ENCODE results near the gene KRT25. TPM values are rescaled to one million over a fixed set of nuclear protein-coding genes. Genes with fewer than 3 reads are reported as not detected.

The KRT25 gene
- total and polyA plus RNA-seq, 2 of the 4 experiments (the other 2 are of a cell fraction): not detected

DNA sequence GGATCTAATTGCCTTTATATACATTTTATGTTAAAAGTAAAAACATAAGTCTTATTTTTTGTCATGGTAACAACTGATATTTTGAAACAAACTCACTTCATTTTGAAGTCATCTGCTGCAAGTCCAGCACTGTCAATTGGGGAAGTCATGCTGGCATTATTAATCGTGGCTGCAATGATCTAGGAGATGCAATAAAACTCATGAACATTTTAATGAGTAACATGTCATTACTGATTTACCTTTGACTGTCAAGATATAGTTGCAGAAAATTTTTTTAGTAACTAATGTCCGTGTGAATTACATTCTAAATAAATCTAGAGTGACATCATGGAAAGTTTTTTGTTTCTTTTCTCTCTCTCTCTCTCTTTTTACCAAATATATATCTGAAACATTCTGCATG, 34.2 kb downstream of the KRT25 start:
- no peak overlapping the region for H3K23ac ChIP-seq (ENCODE audit: low read depth, low read length)
- no peak overlapping the region for H3K27ac ChIP-seq (ENCODE audit: insufficient read depth, low read length)
- in situ Hi-C loops (cut with MboI; ENCODE audit: low sequenced_read_pairs): no loop called here
- H3K79me1 ChIP-seq (ENCODE audit: low read depth in 1 of 2, low read length in 2 of 2): no peaks in the 10 kb centered on the region
- H4K91ac ChIP-seq (ENCODE audit: insufficient read depth, low read depth, low read length): no peak overlapping the region
- intact Hi-C loops (cut with micrococcal nuclease): no loop called here
- no peak overlapping the region for H3K56ac ChIP-seq (ENCODE audit: extremely low read depth, insufficient read depth, low read length)
- no peak overlapping the region for H2BK20ac ChIP-seq (ENCODE audit: low read depth, low read length)
- no peak overlapping the region for H3K14ac ChIP-seq (replicated peaks; ENCODE audit: low read depth, low read length)
- dilution Hi-C loops (cut with HindIII; ENCODE audit: low sequenced_read_pairs, unreplicated experiment): no loop called here
- no peak overlapping the region for H3K18ac ChIP-seq (ENCODE audit: low read depth, low read length)
- ChIA-PET CTCF (no interaction called here), POLR2A (ENCODE audit: unreplicated experiment) (no interaction called here)
- H2AFZ ChIP-seq (replicated peaks; ENCODE audit: low read length, poor library complexity): no peak overlapping the region
- no peaks in the 10 kb centered on the region for H3K4me1 ChIP-seq (ENCODE audit: control insufficient read depth, insufficient read depth, low read length)
- no peak overlapping the region for H4K5ac ChIP-seq (ENCODE audit: low read depth, low read length)
- H2BK15ac ChIP-seq (ENCODE audit: low read depth, low read length): no peak overlapping the region
- BruUV-seq (replicated peaks): no TSS peak
- H3K4ac ChIP-seq (ENCODE audit: low read depth, low read length): no peak overlapping the region
- TF ChIP-seq RAD21 (IDR thresholded peaks at IDR 0.05; ENCODE audit: low read length): no peak
- TF ChIP-seq SMC3 (IDR thresholded peaks at IDR 0.05; ENCODE audit: low read depth, low read length): no peak
- TF ChIP-seq BHLHE40 (IDR thresholded peaks at IDR 0.05; ENCODE audit: low read depth, low read length): no peak
- TF ChIP-seq RCOR1 (IDR thresholded peaks at IDR 0.05; ENCODE audit: insufficient replicate concordance, low read length): no peak
- TF ChIP-seq MAZ (IDR thresholded peaks at IDR 0.05; ENCODE audit: borderline replicate concordance, low read depth, low read length): no peak
- TF ChIP-seq MAFK (IDR thresholded peaks at IDR 0.05; ENCODE audit: low read depth, low read length): no peak
- no peak for TF ChIP-seq NFE2L2 (IDR thresholded peaks at IDR 0.05; ENCODE audit: low read depth, low read length)
- TF ChIP-seq, protein P1, sequence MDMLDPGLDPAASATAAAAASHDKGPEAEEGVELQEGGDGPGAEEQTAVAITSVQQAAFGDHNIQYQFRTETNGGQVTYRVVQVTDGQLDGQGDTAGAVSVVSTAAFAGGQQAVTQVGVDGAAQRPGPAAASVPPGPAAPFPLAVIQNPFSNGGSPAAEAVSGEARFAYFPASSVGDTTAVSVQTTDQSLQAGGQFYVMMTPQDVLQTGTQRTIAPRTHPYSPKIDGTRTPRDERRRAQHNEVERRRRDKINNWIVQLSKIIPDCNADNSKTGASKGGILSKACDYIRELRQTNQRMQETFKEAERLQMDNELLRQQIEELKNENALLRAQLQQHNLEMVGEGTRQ (IDR thresholded peaks at IDR 0.05; ENCODE audit: low read depth, low read length): no peak
- no peak for TF ChIP-seq FOS (IDR thresholded peaks at IDR 0.05; ENCODE audit: low read depth, low read length)
- no peak for TF ChIP-seq RFX5 (IDR thresholded peaks at IDR 0.05; ENCODE audit: low read depth, low read length)
- TF ChIP-seq, protein P2, sequence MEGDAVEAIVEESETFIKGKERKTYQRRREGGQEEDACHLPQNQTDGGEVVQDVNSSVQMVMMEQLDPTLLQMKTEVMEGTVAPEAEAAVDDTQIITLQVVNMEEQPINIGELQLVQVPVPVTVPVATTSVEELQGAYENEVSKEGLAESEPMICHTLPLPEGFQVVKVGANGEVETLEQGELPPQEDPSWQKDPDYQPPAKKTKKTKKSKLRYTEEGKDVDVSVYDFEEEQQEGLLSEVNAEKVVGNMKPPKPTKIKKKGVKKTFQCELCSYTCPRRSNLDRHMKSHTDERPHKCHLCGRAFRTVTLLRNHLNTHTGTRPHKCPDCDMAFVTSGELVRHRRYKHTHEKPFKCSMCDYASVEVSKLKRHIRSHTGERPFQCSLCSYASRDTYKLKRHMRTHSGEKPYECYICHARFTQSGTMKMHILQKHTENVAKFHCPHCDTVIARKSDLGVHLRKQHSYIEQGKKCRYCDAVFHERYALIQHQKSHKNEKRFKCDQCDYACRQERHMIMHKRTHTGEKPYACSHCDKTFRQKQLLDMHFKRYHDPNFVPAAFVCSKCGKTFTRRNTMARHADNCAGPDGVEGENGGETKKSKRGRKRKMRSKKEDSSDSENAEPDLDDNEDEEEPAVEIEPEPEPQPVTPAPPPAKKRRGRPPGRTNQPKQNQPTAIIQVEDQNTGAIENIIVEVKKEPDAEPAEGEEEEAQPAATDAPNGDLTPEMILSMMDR (conservative IDR thresholded peaks at IDR 0.05; ENCODE audit: low read depth, low read length): no peak
- TF ChIP-seq MXI1 (IDR thresholded peaks at IDR 0.05; ENCODE audit: borderline replicate concordance, low read depth, low read length): no peak
- TF ChIP-seq, protein P3, sequence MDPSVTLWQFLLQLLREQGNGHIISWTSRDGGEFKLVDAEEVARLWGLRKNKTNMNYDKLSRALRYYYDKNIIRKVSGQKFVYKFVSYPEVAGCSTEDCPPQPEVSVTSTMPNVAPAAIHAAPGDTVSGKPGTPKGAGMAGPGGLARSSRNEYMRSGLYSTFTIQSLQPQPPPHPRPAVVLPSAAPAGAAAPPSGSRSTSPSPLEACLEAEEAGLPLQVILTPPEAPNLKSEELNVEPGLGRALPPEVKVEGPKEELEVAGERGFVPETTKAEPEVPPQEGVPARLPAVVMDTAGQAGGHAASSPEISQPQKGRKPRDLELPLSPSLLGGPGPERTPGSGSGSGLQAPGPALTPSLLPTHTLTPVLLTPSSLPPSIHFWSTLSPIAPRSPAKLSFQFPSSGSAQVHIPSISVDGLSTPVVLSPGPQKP (IDR thresholded peaks at IDR 0.05; ENCODE audit: borderline replicate concordance, low read depth, low read length): no peak
- no peak for TF ChIP-seq POLR2A (IDR thresholded peaks at IDR 0.05; ENCODE audit: low read depth, low read length)
- H3K9me1 ChIP-seq (ENCODE audit: insufficient read depth, low read length): no peaks in the 10 kb centered on the region
- no CpG with 5 or more reads among the region's 2 CpGs for WGBS, 2 experiments (ENCODE audit: extremely low coverage in 2 of 2, insufficient read length in 1 of 2)
- DNase-seq (no peak), ATAC-seq (ENCODE audit: low read depth) (no peak)
- H4K8ac ChIP-seq (ENCODE audit: low read depth in 2 of 2, low read length in 2 of 2): no peak overlapping the region
- H3K4me2 ChIP-seq (ENCODE audit: low read depth, low read length): no peak overlapping the region
- H2AK9ac ChIP-seq (replicated peaks; ENCODE audit: low read depth, low read length, poor library complexity): no peak overlapping the region
- no peaks in the 10 kb centered on the region for H3K36me3 ChIP-seq (ENCODE audit: control insufficient read depth, insufficient read depth, low read length)
- no peak overlapping the region for H2AK5ac ChIP-seq (ENCODE audit: low read depth, low read length)
- no peaks in the 10 kb centered on the region for H3K9me3 ChIP-seq (ENCODE audit: control insufficient read depth, insufficient read depth, low read length)
- H3K4me3 ChIP-seq (ENCODE audit: insufficient read depth, low read depth, low read length): no peak overlapping the region
- H2BK5ac ChIP-seq (ENCODE audit: low read depth, low read length, poor library complexity, severe bottlenecking): no peak overlapping the region
- H3K9ac ChIP-seq (ENCODE audit: low read depth, low read length): no peak overlapping the region
- peaks cover 41% of the 10 kb centered on the region for H3K27me3 ChIP-seq (ENCODE audit: control insufficient read depth, insufficient read depth, low read length)
- H2BK120ac ChIP-seq (ENCODE audit: low read depth, low read length): no peak overlapping the region
- H4K20me1 ChIP-seq (ENCODE audit: insufficient read depth, low read length): no peaks in the 10 kb centered on the region
